CD4-positive, alpha-beta T cell treated with Interleukin-6 at 100 ng/mL for 8 hours (primary cell): ENCODE measurements around the gene TSC22D1.
"Not testable (repeated sequence)": the region's sequence is repeated elsewhere in the genome, so short reads cannot be mapped to it uniquely, and the experiment has no call there.

Source experiments
- DNase-seq: peaks from one replicate; pipeline ENCODE4 v3.0.0-alpha.2; 2020; ENCODE audit warnings: mixed read lengths, low spot score

TSC22D1 gene

DNA sequence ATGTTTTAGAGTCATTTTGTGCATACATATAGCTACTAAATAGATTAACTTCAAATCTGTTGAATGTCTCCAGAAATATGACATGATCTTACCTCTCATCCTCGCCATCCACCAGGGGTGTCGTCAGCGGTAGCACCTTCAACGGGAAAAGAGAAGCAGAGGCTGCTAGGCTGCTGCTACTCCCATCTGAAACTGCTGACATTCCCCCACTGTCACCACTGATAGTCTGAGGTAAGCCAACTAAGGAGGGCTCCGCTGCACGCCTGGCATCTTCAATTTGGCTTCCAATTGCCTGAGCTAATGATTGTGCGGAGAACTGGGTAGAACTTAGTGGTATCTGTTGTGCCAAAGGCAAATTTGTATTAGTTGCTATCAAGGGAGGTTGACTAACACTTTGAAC, 3.1 kb downstream of the TSC22D1 start:
- DNase-seq: no peak

GRCh38 chr13:44566601-44567000, 9.5 kb downstream of the TSC22D1 start:
- DNase-seq: no peak

DNA sequence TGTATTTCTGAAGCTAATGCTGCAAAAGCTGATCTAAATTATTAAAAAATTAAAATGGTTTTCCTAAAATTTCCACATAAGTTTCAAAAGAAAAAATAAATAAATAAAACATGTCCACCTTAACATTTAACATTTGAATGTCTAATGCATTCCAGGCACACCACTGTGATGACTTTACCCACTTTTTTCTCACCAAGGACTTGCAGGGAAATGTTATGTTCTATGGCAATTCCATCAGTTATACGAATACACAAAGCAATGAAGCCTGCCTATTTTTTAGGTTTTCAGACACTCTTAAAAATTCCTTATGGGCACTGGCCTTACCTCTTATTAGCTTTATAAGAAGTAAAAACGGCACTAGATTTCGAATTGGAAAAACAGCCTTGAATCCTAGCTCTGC, 10.2 kb downstream of the TSC22D1 start:
- DNase-seq: no peak

GRCh38 chr13:44564936-44565335, 11.2 kb downstream of the TSC22D1 start:
- DNase-seq: no peak

GRCh38 chr13:44562853-44563252, 13.3 kb downstream of the TSC22D1 start:
- not testable (repeated sequence) for DNase-seq

GRCh38 chr13:44561351-44561750, 14.8 kb downstream of the TSC22D1 start:
- no peak for DNase-seq

- no peak for DNase-seq
Measured at GRCh38 chr13:44557986-44558385, 18.1 kb downstream of the TSC22D1 start.

DNA sequence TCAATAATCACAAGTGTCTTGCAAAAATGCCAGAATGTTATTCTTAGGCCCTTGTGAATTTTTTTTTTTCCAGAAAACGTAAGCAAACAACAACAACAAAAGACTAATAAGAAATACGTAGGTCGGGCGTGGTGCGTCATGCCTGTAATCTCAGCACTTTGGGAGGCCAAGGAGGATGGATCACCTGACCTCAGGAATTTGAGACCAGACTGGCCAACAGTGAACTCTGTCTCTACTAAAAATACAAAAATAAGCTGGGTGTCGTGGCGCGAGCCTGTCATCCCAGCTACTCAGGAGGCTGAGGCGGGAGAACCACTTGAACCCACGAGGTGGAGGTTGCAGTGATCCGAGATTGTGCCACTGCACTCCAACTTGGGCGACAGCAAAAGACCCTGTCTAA, 20.9 kb downstream of the TSC22D1 start:
- no peak for DNase-seq

- no peak for DNase-seq
Measured at GRCh38 chr13:44549476-44549875, 26.7 kb downstream of the TSC22D1 start.

GRCh38 chr13:44546164-44546563, 30.0 kb downstream of the TSC22D1 start:
- DNase-seq: no peak

DNA sequence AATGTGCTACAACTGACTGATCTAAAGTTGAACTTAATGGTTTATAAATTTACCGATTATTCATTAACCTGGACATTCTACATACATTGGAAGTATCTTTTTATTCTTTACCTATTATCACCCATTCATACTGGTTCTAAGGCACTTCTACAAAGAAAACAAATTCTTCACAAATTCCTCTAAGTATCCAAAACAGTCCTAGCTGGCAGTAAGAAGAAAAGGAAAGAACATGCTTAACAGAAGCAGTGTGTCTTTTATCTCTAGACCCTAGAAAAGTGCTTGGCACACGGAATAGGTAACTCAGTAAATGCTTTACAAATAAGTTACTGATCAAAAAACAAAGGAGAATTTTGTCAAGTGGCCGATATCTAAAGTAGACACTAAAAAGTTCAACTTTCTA, 32.8 kb downstream of the TSC22D1 start:
- no peak for DNase-seq

GRCh38 chr13:44542361-44542760, 33.8 kb downstream of the TSC22D1 start:
- DNase-seq: no peak

- DNase-seq: no peak
Measured at GRCh38 chr13:44541601-44542000, 34.5 kb downstream of the TSC22D1 start.

DNA sequence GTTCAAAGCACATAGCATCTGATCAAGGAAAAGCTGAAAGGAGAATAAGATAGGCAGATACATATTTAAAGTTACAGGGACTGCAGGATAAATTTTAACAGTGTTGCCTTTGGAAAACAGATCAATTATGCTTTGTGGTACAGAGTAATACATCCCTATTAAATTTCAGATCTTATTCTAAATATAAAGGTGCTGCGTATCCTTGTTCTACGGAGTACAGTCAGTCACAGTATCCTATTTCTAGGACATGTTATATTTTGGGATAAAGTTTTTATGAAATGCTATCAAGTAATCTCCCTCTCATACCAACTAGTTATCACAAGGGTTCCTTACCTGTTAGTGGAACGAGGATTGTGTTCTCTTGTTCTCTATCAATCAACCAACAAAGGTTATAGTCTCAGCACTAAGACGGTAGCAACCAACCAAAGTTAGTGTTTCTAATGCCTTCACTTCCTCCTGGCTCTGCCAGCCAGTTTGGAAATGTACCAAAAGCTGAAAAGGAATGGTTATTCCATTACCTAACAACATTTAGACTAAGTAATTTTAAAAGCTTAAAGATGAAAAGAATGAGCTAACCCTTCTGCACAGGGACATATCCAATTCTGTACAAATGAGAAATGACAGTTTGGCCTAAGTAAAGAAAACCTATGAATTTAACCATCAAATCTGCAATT, 35.2 kb downstream of the TSC22D1 start:
- no peak for DNase-seq

GRCh38 chr13:44537248-44537647, 38.9 kb downstream of the TSC22D1 start:
- DNase-seq: no peak

GRCh38 chr13:44523146-44524015, 52.7 kb downstream of the TSC22D1 start:
- no peak for DNase-seq

GRCh38 chr13:44519642-44520041, 56.5 kb downstream of the TSC22D1 start:
- DNase-seq: no peak

- DNase-seq: no peak
Measured at GRCh38 chr13:44516771-44517170, 59.4 kb downstream of the TSC22D1 start.

- no peak for DNase-seq
Measured at GRCh38 chr13:44514278-44514677, 61.9 kb downstream of the TSC22D1 start.

GRCh38 chr13:44509853-44510252, 66.3 kb downstream of the TSC22D1 start:
- DNase-seq: not testable (repeated sequence)

DNA sequence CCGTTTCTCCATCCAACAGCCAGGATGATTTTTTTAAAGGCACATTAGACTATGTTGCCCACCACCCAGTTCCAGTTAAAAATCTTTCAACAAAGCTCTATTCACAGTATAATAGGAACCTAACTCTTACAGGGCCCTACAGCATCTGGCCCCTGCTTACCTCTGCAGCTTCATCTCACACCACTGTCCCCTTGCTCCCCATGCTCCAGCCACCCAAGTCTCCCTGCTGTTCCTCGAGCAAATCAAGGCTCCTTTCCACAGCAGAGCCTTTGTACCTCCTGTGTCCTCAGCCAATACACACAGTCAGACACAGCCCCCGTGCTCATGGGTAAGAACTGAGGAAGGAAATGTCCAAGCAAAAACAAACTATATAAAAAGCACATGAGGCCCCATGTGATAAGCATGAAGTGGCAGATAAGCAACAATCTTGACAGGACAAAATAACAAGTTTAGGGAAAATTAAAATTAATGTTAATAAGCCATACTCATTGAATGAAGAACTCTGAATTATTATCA, 67.5 kb downstream of the TSC22D1 start:
- no peak for DNase-seq

DNA sequence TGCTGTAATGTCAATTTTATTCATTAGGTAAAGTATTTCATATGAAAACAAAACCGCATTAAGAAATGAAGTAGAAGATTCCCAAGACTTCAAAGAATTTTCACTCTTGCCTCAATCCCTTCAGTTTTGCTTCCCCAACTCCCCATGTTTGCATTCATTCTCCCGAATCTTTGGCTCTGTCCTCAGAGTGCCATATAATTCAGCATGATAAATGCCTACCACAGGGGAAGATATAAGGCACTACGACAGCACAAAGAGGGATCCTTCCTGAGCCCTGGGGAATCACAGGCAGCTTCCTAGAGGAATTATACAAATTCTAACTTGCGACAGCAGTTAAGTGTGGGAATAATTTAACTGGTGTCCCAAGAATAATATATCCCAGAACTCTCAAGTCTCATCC, 68.5 kb downstream of the TSC22D1 start:
- DNase-seq: no peak

- no peak for DNase-seq
Measured at GRCh38 chr13:44506719-44507118, 69.4 kb downstream of the TSC22D1 start.
